ENCODE measurements around the gene LURAP1L. TPM values are rescaled to one million over a fixed set of nuclear protein-coding genes. Genes with fewer than 3 reads are reported as not detected.

Gene LURAP1L
- total RNA-seq, 3 donors from 2014 or later (not counting 1 experiment from before 2014, with no cell fraction given): not detected

GRCh38 chr9:12765088-12765798, 9.6 kb upstream of the LURAP1L start:
- no peaks in the 10 kb centered on the region for H3K27me3 ChIP-seq (ENCODE audit: control insufficient read depth, insufficient read depth, low read length)
- H3K4me3 ChIP-seq (ENCODE audit: low read length): no peak overlapping the region
- H3K9me3 ChIP-seq (ENCODE audit: control insufficient read depth, insufficient read depth, low read length): no peaks in the 10 kb centered on the region
- no peak for DNase-seq
- peaks cover 3 to 9% of the 10 kb centered on the region in 2 donors for H3K9me3 Mint-ChIP-seq
- H3K27me3 Mint-ChIP-seq (ENCODE audit: low read depth in 2 of 2): no peaks in the 10 kb centered on the region
- no peak overlapping the region for H3K4me3 Mint-ChIP-seq
- H3K27ac ChIP-seq (ENCODE audit: low read length): no peak overlapping the region
- no CpG with 5 or more reads among the region's 1 CpG for WGBS (ENCODE audit: insufficient coverage)
- ATAC-seq: no peak
- H3K36me3 Mint-ChIP-seq: no peaks in the 10 kb centered on the region
- no peak for TF ChIP-seq CTCF (IDR thresholded peaks at IDR 0.05)
- H3K36me3 ChIP-seq (ENCODE audit: control insufficient read depth, insufficient read depth, low read length): no peaks in the 10 kb centered on the region
- intact Hi-C loops (cut with micrococcal nuclease): no loop called here
- H3K4me1 Mint-ChIP-seq: no peaks in the 10 kb centered on the region
- no peaks in the 10 kb centered on the region for H3K4me1 ChIP-seq (ENCODE audit: control insufficient read depth, insufficient read depth, low read length)
- H3K27ac Mint-ChIP-seq: no peak overlapping the region

GRCh38 chr9:12766357-12766756, 8.5 kb upstream of the LURAP1L start:
- H3K4me3 Mint-ChIP-seq: no peak overlapping the region
- 61% methylated on average over 1 of the region's 1 CpG for WGBS (ENCODE audit: insufficient coverage)
- H3K27ac Mint-ChIP-seq: no peak overlapping the region

GRCh38 chr9:12770261-12770660, 4.6 kb upstream of the LURAP1L start:
- Histone ChIP-seq H3K9me3 (ENCODE audit: control insufficient read depth, insufficient read depth, low read length) (no peaks in the 10 kb centered on the region), H3K27me3 (ENCODE audit: control insufficient read depth, insufficient read depth, low read length) (peaks cover 2% of the 10 kb centered on the region), H3K27ac (ENCODE audit: low read length) (no peak overlapping the region), H3K4me3 (ENCODE audit: low read length) (no peak overlapping the region), H3K36me3 (ENCODE audit: control insufficient read depth, insufficient read depth, low read length) (no peaks in the 10 kb centered on the region), H3K4me1 (ENCODE audit: control insufficient read depth, insufficient read depth, low read length) (peaks cover under 1% of the 10 kb centered on the region)
- Mint-ChIP-seq H3K27me3 (ENCODE audit: low read depth in 2 of 2) (peaks cover 2 to 6% of the 10 kb centered on the region in 2 donors), H3K9me3 (peaks cover 0 to 4% of the 10 kb centered on the region in 2 donors), H3K36me3 (no peaks in the 10 kb centered on the region), H3K27ac (no peak overlapping the region), H3K4me1 (peaks cover 2% of the 10 kb centered on the region in 2 donors), H3K4me3 (no peak overlapping the region)
- no peak for ATAC-seq
- DNase-seq: no peak
- TF ChIP-seq CTCF (IDR thresholded peaks at IDR 0.05): no peak
- WGBS (ENCODE audit: insufficient coverage): 86% methylated on average over 4 of the region's 4 CpGs
- intact Hi-C loops (cut with micrococcal nuclease): no loop called here

More at GRCh38 chr9:12766357-12766756, 8.5 kb upstream of the LURAP1L start:
- no peak overlapping the region for H3K27ac ChIP-seq (ENCODE audit: low read length)
- no peaks in the 10 kb centered on the region for H3K4me1 ChIP-seq (ENCODE audit: control insufficient read depth, insufficient read depth, low read length)
- ATAC-seq (no peak), DNase-seq (no peak)
- H3K36me3 ChIP-seq (ENCODE audit: control insufficient read depth, insufficient read depth, low read length): no peaks in the 10 kb centered on the region
- Mint-ChIP-seq H3K36me3 (no peaks in the 10 kb centered on the region), H3K27me3 (ENCODE audit: low read depth in 2 of 2) (no peaks in the 10 kb centered on the region), H3K4me1 (no peaks in the 10 kb centered on the region), H3K9me3 (peaks cover 3 to 9% of the 10 kb centered on the region in 2 donors)
- H3K27me3 ChIP-seq (ENCODE audit: control insufficient read depth, insufficient read depth, low read length): no peaks in the 10 kb centered on the region
- TF ChIP-seq CTCF (IDR thresholded peaks at IDR 0.05): no peak
- H3K4me3 ChIP-seq (ENCODE audit: low read length): no peak overlapping the region
- H3K9me3 ChIP-seq (ENCODE audit: control insufficient read depth, insufficient read depth, low read length): no peaks in the 10 kb centered on the region
- intact Hi-C loops (cut with micrococcal nuclease): no loop called here

DNA sequence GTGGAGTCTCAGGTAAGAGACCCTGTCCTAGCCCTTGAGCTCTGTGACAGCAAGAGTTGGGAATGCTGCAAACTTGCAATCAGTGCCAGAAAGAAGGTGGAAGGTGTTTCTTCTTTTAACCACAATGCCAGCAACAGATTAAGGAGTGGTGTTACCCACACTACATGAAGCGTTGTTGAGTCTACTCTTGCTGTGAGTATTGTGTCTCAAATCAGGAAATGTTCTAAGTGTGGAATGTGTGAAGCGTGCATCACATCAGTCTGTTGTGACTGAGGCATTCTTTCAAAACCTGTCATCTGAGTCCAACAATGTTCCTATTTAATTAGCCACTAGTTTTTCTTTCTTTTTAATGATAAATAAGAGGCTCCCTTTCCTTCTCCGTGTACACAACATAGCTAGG, 2.9 kb upstream of the LURAP1L start:
- H3K4me3 Mint-ChIP-seq: no peak overlapping the region
- Histone ChIP-seq H3K36me3 (ENCODE audit: control insufficient read depth, insufficient read depth, low read length) (no peaks in the 10 kb centered on the region), H3K27ac (ENCODE audit: low read length) (no peak overlapping the region), H3K4me3 (ENCODE audit: low read length) (no peak overlapping the region), H3K9me3 (ENCODE audit: control insufficient read depth, insufficient read depth, low read length) (peaks cover 3% of the 10 kb centered on the region), H3K4me1 (ENCODE audit: control insufficient read depth, insufficient read depth, low read length) (peaks cover 5% of the 10 kb centered on the region), H3K27me3 (ENCODE audit: control insufficient read depth, insufficient read depth, low read length) (peaks cover 2% of the 10 kb centered on the region)
- no peak overlapping the region for H3K27ac Mint-ChIP-seq
- H3K27me3 Mint-ChIP-seq (ENCODE audit: low read depth in 2 of 2): peaks cover 10 to 13% of the 10 kb centered on the region in 2 donors
- intact Hi-C loops (cut with micrococcal nuclease): no loop called here
- WGBS (ENCODE audit: insufficient coverage): 71% methylated on average over 1 of the region's 3 CpGs
- no peaks in the 10 kb centered on the region for H3K36me3 Mint-ChIP-seq
- peaks cover 5% of the 10 kb centered on the region in 2 donors for H3K4me1 Mint-ChIP-seq
- no peak for TF ChIP-seq CTCF (IDR thresholded peaks at IDR 0.05)
- DNase-seq (no peak), ATAC-seq (no peak)
- H3K9me3 Mint-ChIP-seq: peaks cover 0 to under 1% of the 10 kb centered on the region in 2 donors
